Activated CD4-positive, alpha-beta T cell treated with anti-CD3 and anti-CD28 coated beads, Interleukin-2, amount 50 U/mL, for 16 hours (primary cell): ENCODE measurements around the gene NKG7.
"Not testable (repeated sequence)": the region's sequence is repeated elsewhere in the genome, so short reads cannot be mapped to it uniquely, and the experiment has no call there.

Experiments used
- DNase-seq: peaks from one replicate; pipeline ENCODE4 v3.0.0-alpha.2; 2020

Gene NKG7, protein sequence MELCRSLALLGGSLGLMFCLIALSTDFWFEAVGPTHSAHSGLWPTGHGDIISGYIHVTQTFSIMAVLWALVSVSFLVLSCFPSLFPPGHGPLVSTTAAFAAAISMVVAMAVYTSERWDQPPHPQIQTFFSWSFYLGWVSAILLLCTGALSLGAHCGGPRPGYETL

GRCh38 chr19:51372649-51373504, at the start of gene NKG7:
Gene NKG7, minus strand, starts transcription at chr19:51372654. Its CDS starts 119 bp downstream, at chr19:51372535.
- DNase-seq, result peak; percentile 95

- peak; percentile 89 for DNase-seq
These were observed 49.6 kb upstream of the NKG7 start for GRCh38 chr19:51422053-51422448.

DNA sequence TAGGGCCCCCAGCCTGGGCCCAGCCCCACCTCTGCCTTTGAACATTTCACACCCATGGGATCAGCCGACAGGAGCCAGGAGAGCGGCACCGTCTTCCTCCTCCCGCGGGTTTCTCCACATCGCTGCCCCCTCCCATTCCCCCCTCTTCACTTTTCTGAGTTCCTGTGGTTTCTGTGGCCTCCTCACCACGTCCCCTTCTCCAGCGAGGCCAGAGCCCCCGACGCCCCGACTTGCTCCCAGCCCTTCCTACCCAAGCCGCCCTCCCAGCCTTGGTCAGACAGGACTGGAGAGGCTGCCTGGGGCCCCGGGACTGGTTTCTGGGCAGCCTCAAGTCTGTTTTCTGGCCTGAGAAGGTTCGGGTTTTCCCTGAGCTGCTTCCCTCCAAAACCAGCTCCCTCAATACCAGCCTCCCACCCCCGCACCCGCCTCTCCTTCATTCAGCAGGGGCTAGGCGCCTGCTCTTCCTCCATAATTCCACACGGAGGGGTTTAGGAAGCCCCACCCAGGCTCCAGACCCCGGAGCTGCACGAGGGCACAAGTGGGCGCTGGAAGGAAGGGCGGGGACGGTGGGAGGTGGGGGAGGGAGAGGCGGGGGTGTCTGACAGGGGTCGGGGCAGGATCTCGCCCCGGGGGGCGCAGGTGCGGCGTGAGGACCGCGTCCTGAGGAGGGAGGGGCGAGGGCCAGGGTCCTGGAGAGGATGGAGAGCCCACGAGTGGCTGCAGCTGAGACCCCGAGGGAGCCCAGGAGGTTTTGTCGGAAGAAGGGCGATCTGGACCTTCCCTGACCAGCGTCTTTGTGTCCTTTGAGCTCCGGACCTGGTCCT, 49.0 kb upstream of the NKG7 start:
- DNase-seq, result no peak

- not testable (repeated sequence) for DNase-seq
These were observed 48.1 kb upstream of the NKG7 start for GRCh38 chr19:51420511-51420910.

- no peak for DNase-seq
These were observed 46.3 kb upstream of the NKG7 start for GRCh38 chr19:51418707-51419106.

DNA sequence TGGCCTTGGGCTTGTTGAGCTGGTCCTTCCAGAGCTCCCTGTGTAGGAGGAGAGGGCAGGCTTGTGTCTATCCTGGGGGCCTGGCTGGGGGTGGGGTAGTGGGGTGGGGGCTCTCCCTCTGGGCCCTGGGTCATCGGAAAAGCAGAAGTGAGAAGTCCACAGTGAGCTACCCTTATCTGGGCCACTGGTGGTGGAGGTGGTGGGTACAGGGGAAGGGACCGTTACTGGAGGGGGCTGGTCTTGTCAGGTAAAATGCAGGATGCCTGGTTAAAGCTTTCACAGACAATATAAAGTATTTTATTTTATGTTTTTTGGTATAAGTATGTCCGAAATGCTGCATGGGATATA, 45.3 kb upstream of the NKG7 start:
- no peak for DNase-seq

DNA sequence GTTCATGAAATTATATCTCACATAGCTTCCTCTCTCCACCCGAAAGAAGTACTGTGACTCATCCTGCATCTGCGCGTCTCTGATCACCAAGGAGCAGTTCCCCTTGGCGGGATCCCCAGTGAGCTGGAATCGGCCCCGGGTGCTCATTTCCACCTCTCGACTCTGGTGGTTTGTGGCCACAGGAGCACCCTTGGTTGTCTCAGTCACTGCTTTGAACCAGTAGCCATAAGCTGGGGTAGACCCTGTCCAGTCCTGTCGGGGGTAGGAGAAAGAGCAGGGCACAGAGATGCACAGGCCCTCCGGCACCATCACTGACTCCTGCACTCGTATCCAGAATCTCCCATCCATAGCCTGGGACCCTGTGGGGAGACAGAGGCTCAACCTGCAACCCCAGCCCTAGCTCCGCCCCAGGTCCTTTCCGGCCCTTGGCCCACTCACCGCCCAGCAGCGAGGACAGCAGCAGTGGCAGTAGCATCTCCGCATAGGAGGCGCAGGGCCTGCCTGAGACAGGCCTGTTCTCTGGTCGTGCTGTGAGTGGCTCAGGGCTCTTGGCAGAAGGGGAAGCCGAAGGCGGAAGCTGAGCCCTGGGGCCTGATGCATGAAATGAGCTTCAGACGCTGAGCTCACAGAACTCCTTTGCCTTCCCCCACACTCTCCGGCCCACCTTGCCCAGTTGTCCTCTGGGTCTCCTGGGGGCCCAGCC, 44.8 kb upstream of the NKG7 start, which contains the start of gene SIGLEC10:
TSS of gene SIGLEC10 (minus strand) at position 536 of the 703 bp plus-strand sequence. CDS start at position 475, 61 bp downstream.
- peak; percentile 48 for DNase-seq

DNA sequence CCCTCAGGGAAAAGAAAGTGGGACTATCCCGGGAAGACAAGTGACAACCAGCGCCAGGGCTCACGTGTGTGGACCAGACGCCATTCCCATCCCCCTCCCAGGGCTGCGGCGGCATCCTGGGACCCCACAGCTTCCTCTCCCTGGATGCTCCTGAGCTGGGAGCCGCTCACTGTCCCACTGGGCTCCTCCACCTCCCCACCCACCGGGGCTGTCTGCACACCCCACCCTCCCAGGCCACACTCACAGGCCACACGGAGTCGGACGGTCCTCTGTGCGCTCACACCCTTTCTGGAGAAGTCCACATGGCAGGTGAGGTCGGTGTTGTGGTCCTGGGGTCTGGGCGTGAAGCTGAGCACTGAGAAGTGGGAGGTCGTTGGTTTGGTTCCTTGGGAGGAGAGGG, 44.0 kb upstream of the NKG7 start:
- not testable (repeated sequence) for DNase-seq

- DNase-seq, result no peak
These were observed 42.7 kb upstream of the NKG7 start for GRCh38 chr19:51415187-51415586.

DNA sequence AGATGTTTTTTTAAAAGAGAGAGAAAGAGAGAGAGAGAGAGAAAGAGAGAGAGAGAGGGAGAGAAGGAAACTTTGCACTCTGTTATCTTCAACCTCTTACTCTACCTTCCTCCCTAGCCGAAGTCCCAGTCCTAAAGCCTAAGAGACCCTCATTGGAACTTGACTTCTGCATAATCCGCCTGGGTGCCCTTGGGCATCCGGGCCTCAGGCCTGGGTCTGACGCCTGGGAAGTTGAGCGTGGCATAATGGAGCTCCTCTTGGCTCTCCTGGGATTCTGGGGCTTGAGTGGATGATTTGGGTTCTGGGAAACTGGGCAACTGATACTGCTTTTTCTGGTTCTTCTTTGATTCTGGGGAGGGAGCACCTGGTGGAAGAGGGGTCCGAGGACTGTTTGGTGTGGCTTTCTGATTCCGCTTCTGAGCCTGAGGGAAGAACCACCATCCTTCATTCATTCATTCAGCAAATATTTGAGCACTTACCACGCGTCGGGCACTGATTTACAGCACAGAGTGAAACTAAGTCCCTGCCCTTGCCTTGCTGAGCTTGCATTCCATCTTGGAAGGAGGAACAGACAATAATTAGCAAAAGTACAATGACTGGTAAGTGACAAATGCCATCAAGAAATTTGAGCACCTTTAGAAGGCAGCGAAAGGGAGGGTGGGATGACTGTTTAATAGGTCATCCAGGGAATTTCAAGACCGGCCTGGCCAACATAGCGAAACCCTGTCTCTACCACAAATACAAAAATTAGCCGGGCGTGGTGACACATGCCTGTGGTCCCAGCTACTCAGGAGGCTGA, 38.7 kb upstream of the NKG7 start:
- DNase-seq, result no peak

DNA sequence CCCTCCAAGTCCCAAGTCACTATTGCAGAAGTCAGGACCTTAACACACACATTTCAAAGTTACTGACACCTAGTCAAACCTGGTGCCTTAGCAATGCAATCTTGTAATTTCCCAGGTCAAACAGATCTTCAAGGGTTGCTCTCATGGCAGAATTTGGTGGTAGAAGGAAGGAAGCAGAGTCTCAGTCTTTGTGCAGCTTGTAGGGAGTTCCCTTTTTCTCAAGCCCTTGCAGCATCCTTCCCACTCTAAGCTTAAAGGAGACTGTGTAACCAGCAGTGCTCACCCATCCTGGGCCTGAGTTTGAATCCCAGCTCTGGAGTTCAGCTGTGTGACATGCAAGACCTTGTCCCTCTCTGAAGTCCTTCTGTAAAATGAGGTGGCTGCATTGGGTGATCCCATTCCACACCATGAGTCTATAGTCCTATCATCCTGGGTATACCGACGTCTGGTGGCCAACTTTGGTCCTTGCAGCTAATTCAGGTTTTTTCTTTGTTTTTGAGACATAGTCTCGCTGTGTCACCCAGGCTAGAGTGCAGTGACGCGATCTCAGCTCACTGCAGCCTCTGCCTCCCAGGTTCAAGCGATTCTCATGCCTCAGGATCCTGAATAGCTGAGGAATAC, 35.2 kb upstream of the NKG7 start:
- peak; percentile 35 for DNase-seq

DNA sequence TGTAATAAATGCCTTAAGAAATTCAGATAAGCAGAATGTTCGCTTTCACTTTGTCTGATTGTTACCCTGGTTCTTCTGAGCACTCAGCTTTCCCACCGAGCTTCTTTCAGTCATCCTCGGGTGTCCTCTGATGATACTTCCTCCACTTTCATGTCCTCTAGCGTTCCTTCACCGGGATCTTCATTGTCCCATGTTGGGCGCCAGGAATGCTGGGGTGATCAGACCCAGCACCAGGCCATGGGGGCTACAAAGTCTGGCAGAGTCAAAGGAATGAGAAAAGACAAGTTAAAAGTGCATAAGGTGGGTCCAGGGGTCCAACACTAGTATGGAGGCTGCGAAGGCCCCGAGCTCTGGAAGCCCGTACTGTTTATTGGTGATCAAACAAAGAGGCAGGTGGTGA, 29.7 kb upstream of the NKG7 start:
- DNase-seq, result no peak

DNA sequence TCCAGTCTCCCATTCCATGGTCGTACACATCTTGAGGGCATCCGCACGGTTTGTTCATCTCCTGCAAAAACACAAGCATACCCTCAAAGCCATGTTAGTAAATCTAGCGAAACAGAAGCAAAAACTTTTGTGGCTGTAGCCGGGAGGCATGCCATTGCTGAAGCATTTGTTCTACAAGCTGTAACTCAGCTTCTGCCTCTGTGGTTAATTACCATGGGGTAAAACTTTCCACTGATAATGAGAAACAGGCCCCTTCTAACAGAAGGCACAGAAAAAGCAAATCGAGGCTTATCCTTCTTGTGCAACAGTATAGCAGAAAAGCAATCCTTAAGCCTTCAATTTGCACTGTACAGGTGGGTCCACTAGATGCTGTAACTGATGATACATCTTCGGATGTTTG, 27.5 kb upstream of the NKG7 start:
- DNase-seq, result not testable (repeated sequence)

GRCh38 chr19:51399231-51399630, 26.8 kb upstream of the NKG7 start:
- no peak for DNase-seq

- DNase-seq, result peak; percentile 52
These were observed 25.7 kb upstream of the NKG7 start for GRCh38 chr19:51398096-51398704.

DNA sequence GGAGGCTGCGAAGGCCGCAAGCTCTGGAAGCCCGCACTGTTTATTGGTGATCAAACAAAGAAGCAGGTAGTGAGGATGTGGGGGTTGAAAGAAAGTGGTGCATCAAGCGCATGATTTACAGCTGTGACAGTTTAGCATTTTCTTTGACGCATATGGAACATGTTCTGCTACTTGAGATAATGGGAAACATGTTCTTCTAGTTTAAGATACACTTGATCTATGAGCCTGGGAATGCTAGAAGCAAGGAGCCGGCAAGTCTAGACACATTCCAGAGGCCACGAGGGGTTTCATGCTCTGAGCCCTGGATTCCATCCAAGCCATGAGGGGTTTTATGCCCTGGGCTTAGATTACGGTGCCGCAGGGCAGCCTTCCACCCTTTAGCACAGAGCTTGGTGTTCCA, 25.0 kb upstream of the NKG7 start:
- not testable (repeated sequence) for DNase-seq

DNA sequence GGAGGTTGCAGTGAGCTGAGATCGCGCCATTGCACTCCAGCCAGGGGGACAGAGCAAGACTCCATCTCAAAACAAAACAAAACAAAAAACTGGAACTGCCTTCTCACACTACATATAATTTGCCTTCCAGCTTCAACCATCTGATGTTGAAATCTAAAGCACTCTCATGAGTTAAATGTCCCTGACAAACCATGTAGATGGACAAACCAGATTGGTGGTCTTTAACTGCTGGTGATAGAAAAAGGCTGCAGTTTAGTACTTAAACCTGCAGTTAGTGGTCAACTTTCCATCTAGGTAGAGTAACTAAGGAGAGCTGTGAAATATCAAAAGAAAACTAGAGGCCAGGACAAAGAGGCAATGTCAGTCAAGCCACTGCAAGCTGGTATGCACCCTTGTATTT, 23.7 kb upstream of the NKG7 start:
- no peak for DNase-seq

DNA sequence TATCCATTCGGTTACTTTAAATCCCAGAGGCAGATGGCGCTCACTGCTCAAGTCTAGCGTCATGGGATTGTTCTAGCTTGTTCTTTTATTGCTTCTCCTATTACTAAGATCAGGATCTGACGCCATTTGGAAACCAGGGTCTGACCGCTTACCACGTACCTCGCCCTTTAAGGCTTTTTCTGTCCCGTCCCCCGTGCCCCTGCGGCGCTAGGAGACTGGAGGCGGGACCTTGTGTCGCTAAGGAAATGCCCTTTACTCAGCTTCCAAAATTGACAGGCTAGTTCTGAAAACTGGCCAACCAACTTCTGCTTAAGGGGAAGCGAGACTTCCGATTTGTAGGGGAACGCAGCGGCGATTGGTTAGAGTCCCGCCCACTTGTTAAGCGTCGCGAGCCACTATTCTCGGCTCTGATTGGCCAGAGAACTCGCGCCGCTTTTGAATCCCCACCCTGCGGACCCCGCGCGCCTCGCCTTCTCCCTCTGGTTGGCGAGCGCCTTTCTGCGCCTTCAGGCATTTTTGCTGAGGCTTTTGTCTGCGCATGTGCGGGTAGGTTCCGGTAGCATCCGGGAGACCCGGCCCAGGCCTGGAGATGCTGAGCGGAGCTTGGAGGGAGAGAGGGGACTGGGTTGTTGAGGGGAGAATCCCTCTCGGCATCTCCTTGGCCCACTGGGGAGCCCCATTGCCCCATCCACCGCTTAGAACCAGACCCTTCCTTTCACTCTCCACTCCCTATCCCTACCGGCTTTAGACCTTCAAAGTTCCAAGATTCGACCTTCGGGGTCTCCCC, 21.8 kb upstream of the NKG7 start:
- peak; percentile 99 for DNase-seq

- no peak for DNase-seq
These were observed 20.2 kb upstream of the NKG7 start for GRCh38 chr19:51392701-51393100.

- DNase-seq, result no peak
These were observed 18.7 kb upstream of the NKG7 start for GRCh38 chr19:51391073-51391611.
